DND-41 (cell line): ENCODE data around the gene BIRC6.
"Not testable (repeated sequence)": the region's sequence is repeated elsewhere in the genome, so short reads cannot be mapped to it uniquely, and the experiment has no call there.

Experiments used
- ATAC-seq: fragments of 200-7000 bp; cut with Tn5 transposase; 3 replicates; pipeline ENCODE4 v1.9.1; 2021; ENCODE audit warnings: low read depth; ENCODE audit not compliant: insufficient read depth
- DNase-seq: peaks from one replicate; pipeline ENCODE4 v3.0.0-alpha.2; 2020
- H2AFZ ChIP-seq: 2 replicates; pipeline ENCODE4 v1.6.0; 2012; ENCODE audit warnings: low read depth, low read length
- H3K27ac ChIP-seq: 2 replicates; pipeline ENCODE4 v1.5.1; 2012; ENCODE audit warnings: low read length, inconsistent platforms
- H3K27me3 ChIP-seq: fragments of 200-600 bp; sonication (generic); 2 replicates; pipeline ENCODE4 v1.6.0; 2012; ENCODE audit warnings: low read length, mild to moderate bottlenecking, inconsistent platforms; ENCODE audit not compliant: insufficient read depth, poor library complexity
- H3K36me3 ChIP-seq: 2 replicates; pipeline ENCODE4 v1.5.1; 2012; ENCODE audit warnings: low read length, inconsistent platforms; ENCODE audit not compliant: insufficient read depth
- H3K4me1 ChIP-seq: 2 replicates; pipeline ENCODE4 v1.5.1; 2012; ENCODE audit warnings: mild to moderate bottlenecking, low read length; ENCODE audit not compliant: insufficient read depth
- H3K4me2 ChIP-seq: 2 replicates; pipeline ENCODE4 v1.6.0; 2012; ENCODE audit warnings: mild to moderate bottlenecking, moderate library complexity, low read length, inconsistent platforms; ENCODE audit not compliant: insufficient read depth
- H3K4me3 ChIP-seq, 2 experiments: fragments of 200-600 bp in 1 of 2; shearing (Covaris generic) in 1 of 2; 2 replicates each; pipeline ENCODE4 v1.5.1; 2012 to 2016; ENCODE audit warnings: inconsistent platforms in 2 of 2, low read length in 2 of 2, mild to moderate bottlenecking in 2 of 2, low read depth in 1 of 2, moderate library complexity in 1 of 2
- H3K79me2 ChIP-seq: 2 replicates; pipeline ENCODE4 v1.6.0; 2012; ENCODE audit warnings: low read length, inconsistent platforms; ENCODE audit not compliant: insufficient read depth
- H3K9ac ChIP-seq: 2 replicates; pipeline ENCODE4 v1.6.0; 2012; ENCODE audit warnings: low read depth, mild to moderate bottlenecking, inconsistent platforms, low read length, moderate library complexity
- H3K9me3 ChIP-seq: 2 replicates; pipeline ENCODE4 v1.5.1; 2012; ENCODE audit warnings: low read length, moderate library complexity, mild to moderate bottlenecking, inconsistent platforms; ENCODE audit not compliant: insufficient read depth, severe bottlenecking
- H4K20me1 ChIP-seq: 2 replicates; pipeline ENCODE4 v1.6.0; 2012; ENCODE audit warnings: low read length; ENCODE audit not compliant: insufficient read depth
- CTCF ChIP-seq: IDR thresholded peaks from 2 replicates; pipeline ENCODE4 v1.5.1; 2012; ENCODE audit warnings: borderline replicate concordance, low read length, moderate library complexity, mild to moderate bottlenecking; ENCODE audit not compliant: poor library complexity, severe bottlenecking; ENCODE audit errors: extremely low read depth
- EZH2 ChIP-seq: IDR thresholded peaks from 3 replicates; pipeline ENCODE4 v1.6.1; 2012; ENCODE audit warnings: borderline replicate concordance, low read depth, mild to moderate bottlenecking, moderate library complexity, low read length, inconsistent platforms; ENCODE audit not compliant: severe bottlenecking

Gene BIRC6

GRCh38 chr2:32532341-32532740 lies 175.5 kb downstream of the BIRC6 start:
- TF ChIP-seq CTCF (no peak), EZH2 (no peak)
- Histone ChIP-seq H3K9me3 (no peaks in the 10 kb centered on the region), H3K27me3 (no peaks in the 10 kb centered on the region), H4K20me1 (no peaks in the 10 kb centered on the region), H3K79me2 (no peaks in the 10 kb centered on the region), H3K4me1 (no peaks in the 10 kb centered on the region), H3K4me2 (no peak overlapping the region), H2AFZ (no peak overlapping the region), H3K9ac (no peak overlapping the region), H3K36me3 (peaks cover 75% of the 10 kb centered on the region), H3K27ac (no peak overlapping the region), H3K4me3 (no peak overlapping the region)
- DNase-seq (no peak), ATAC-seq (no peak)

GRCh38 chr2:32532961-32533360 lies 176.1 kb downstream of the BIRC6 start:
- TF ChIP-seq CTCF, result no peak
- TF ChIP-seq EZH2, result no peak
- H3K9me3 ChIP-seq, result no peaks in the 10 kb centered on the region
- H3K79me2 ChIP-seq, result no peaks in the 10 kb centered on the region
- no peaks in the 10 kb centered on the region for H3K27me3 ChIP-seq
- no peak overlapping the region for H3K4me3 ChIP-seq
- no peak overlapping the region for H3K4me2 ChIP-seq
- no peak for DNase-seq
- ATAC-seq, result no peak
- H3K9ac ChIP-seq, result no peak overlapping the region
- H3K36me3 ChIP-seq, result peaks cover 70% of the 10 kb centered on the region
- H4K20me1 ChIP-seq, result no peaks in the 10 kb centered on the region
- no peak overlapping the region for H2AFZ ChIP-seq
- no peak overlapping the region for H3K27ac ChIP-seq
- H3K4me1 ChIP-seq, result no peaks in the 10 kb centered on the region

- Histone ChIP-seq H3K9me3 (no peaks in the 10 kb centered on the region), H3K27me3 (no peaks in the 10 kb centered on the region), H3K36me3 (peaks cover 57% of the 10 kb centered on the region), H3K27ac (no peak overlapping the region), H3K4me2 (no peak overlapping the region), H3K4me3 (no peak overlapping the region), H3K4me1 (no peaks in the 10 kb centered on the region), H3K79me2 (no peaks in the 10 kb centered on the region), H3K9ac (no peak overlapping the region), H2AFZ (no peak overlapping the region), H4K20me1 (no peaks in the 10 kb centered on the region)
- TF ChIP-seq CTCF (no peak), EZH2 (no peak)
- DNase-seq, result no peak
- ATAC-seq, result no peak
Observed at GRCh38 chr2:32534831-32535230, 178.0 kb downstream of the BIRC6 start.

GRCh38 chr2:32538735-32539134 lies 181.9 kb downstream of the BIRC6 start:
- Histone ChIP-seq H3K4me1 (no peaks in the 10 kb centered on the region), H3K9ac (no peak overlapping the region), H3K79me2 (no peaks in the 10 kb centered on the region), H3K4me3 (no peak overlapping the region), H3K9me3 (no peaks in the 10 kb centered on the region), H3K4me2 (no peak overlapping the region), H3K27me3 (no peaks in the 10 kb centered on the region), H3K27ac (no peak overlapping the region), H2AFZ (no peak overlapping the region), H4K20me1 (no peaks in the 10 kb centered on the region), H3K36me3 (peaks cover 36% of the 10 kb centered on the region)
- no peak for TF ChIP-seq EZH2
- no peak for TF ChIP-seq CTCF
- ATAC-seq, result no peak
- DNase-seq, result no peak

- H2AFZ ChIP-seq, H3K4me3 ChIP-seq, H3K9me3 ChIP-seq, H4K20me1 ChIP-seq, H3K27me3 ChIP-seq, H3K4me1 ChIP-seq, H3K27ac ChIP-seq, H3K4me2 ChIP-seq, ATAC-seq, H3K79me2 ChIP-seq, DNase-seq, H3K9ac ChIP-seq: not testable (repeated sequence)
- H3K36me3 ChIP-seq, result peaks cover 34% of the 10 kb centered on the region
Observed at GRCh38 chr2:32552483-32552882, 195.7 kb downstream of the BIRC6 start.
